Measurements from ENCODE around the gene AFG1L. TPM values are rescaled to one million over a fixed set of nuclear protein-coding genes. Genes with fewer than 3 reads are reported as not detected.

The AFG1L gene
- total RNA-seq, 1 donor from 2014 or later: 12.6 TPM

- DNase-seq: no peak
- intact Hi-C loops (cut with DNase I): no loop called here
- ATAC-seq (ENCODE audit: poor library complexity): no peak
Observed at GRCh38 chr6:108570517-108570916, 275.7 kb downstream of the AFG1L start.

- peak; percentile 68 for ATAC-seq (ENCODE audit: poor library complexity)
- DNase-seq: no peak
- intact Hi-C loops (cut with DNase I): no loop called here
Observed at GRCh38 chr6:108574457-108575141, 279.7 kb downstream of the AFG1L start.

Other genes with a start within 250 kb of the AFG1L start
- 35.4 TPM for gene OSTM1, start 220.3 kb upstream of the AFG1L start, total RNA-seq
- gene NR2E1, start 129.0 kb upstream of the AFG1L start, total RNA-seq: not detected
- gene SNX3, start 34.0 kb upstream of the AFG1L start, total RNA-seq: 269 TPM

Data from Right ventricle myocardium superior (tissue), 1 donor.